Fibroblast of skin of left quadriceps (primary cell): ENCODE measurements around the gene MON1B.
"Not testable (repeated sequence)": the region's sequence is repeated elsewhere in the genome, so short reads cannot be mapped to it uniquely, and the experiment has no call there.

Experiments
- DNase-seq, 2 experiments: peaks; one replicate each; pipeline ENCODE4 v3.0.0-alpha.2; 2013; ENCODE audit warnings: low read depth in 2 of 2

MON1B gene

GRCh38 chr16:77190478-77191258, at the start of gene MON1B:
Gene MON1B, plus strand, starts transcription at chr16:77191190. Its CDS starts 296 bp downstream, at chr16:77191486.
- peak; percentile 97 for DNase-seq

- DNase-seq: no peak
Measured at GRCh38 chr16:77143364-77143763, 47.6 kb upstream of the MON1B start.

GRCh38 chr16:77148121-77148520, 42.9 kb upstream of the MON1B start:
- DNase-seq: no peak

GRCh38 chr16:77157346-77158058, 33.5 kb upstream of the MON1B start:
- DNase-seq: no peak

GRCh38 chr16:77158293-77158692, 32.7 kb upstream of the MON1B start:
- no peak for DNase-seq

DNA sequence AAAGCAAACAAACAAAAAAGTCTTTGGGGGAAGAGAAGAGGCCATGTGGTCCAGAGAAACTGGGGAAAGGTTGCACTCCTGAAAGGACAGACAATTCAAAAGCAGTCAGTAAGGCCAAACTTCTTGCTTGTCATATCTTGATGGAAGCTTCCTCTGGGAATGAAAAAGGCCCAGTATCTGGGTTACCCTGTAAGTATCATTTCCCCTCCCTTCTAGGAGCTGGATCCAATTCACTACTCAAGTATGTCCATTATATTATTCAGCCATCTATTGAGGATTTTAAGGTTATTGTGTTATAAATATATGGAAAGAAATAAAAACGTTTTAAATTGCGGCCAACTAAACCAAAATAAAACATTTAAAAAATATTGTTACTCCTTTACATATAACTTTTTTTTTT, 26.0 kb upstream of the MON1B start:
- no peak for DNase-seq

GRCh38 chr16:77165536-77166236, 25.3 kb upstream of the MON1B start:
- DNase-seq: not testable (repeated sequence)

DNA sequence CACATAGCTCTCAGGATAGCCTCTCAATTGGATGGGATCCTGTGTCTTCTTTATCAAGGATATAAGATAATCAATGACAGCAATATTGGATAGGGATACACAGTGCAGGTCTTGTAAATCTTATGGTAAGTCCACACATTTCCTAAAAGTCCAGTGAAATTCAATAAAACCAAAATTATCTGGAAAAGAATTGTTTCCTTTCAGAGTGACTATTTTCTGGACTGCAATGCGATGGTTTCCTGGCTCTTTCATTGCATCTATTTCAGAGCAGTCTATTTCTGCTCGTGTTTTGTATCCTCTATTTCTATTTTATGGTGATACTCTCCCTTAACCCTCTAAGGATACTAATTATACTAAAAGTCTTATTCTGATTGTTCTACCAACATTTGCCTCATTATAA, 24.3 kb upstream of the MON1B start:
- no peak for DNase-seq

- no peak for DNase-seq
Measured at GRCh38 chr16:77168901-77169300, 22.1 kb upstream of the MON1B start.

- no peak for DNase-seq
Measured at GRCh38 chr16:77169650-77170236, 21.2 kb upstream of the MON1B start.

- DNase-seq: no peak
Measured at GRCh38 chr16:77170805-77171204, 20.2 kb upstream of the MON1B start.

DNA sequence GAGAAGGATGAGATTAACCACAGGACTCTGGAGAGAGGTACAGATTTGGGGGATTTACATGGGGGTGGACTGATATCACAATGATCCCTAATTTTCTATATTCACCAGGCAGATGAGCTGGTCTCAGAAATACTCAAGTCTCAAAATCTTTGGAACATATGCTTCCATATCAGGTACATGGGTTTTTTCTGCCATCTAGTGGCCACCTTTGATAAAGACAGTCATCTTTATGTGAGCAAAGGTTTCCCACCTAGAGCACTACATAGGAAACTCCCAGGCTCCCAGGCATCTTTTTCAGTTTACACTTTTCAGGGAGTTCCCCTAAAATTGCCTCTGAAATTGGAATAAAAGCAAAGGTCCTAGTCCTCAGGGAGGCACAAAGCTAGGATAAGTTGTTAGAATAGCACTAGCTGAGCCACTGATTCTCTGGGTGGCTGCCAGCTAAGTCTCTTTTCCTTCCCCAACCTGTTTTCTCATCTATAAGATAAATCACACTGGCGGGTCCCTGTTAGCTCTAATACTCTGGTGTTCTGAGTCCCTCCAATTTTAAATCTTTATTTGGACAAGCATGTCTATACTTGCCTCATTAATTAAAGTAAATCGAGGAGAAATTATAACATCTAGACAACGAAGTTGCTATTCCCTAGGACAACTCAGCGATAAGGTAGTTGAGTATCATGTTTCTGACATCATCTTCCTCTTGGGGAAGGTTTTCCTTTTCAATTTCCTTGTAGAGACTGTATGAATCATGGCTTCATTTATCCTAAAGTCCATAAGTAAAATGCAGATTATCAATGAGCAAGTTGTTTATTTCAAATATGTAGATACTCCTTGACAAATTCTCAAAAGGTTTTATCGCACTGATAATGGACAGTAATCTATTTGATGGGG, 19.0 kb upstream of the MON1B start:
- DNase-seq: peak in 1 of 2 experiments; percentile 34

- no peak for DNase-seq
Measured at GRCh38 chr16:77172951-77173350, 18.0 kb upstream of the MON1B start.

DNA sequence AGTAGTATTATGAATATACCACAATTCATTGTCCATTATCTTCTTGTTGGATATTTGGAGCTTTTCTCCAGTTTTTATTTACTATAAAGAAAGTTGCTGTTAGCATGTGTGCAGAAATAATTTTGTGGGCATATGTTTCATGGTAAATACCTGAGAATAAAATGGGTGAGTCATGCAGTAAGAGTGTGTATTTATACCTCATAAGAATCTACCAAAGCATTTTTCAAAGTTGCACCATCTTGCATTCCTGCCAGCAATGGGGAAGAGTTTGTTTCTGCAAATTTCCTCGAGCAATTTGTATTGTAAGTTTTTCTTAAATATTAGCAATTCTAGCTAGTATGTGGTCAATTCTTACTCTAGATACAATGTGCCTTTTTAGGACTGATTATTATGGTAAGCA, 7.9 kb upstream of the MON1B start:
- peak in 1 of 2 experiments; percentile 12 for DNase-seq

- DNase-seq: not testable (repeated sequence)
Measured at GRCh38 chr16:77186298-77186697, 4.7 kb upstream of the MON1B start.

- DNase-seq: no peak
Measured at GRCh38 chr16:77190190-77190477, 856 bp upstream of the MON1B start.

DNA sequence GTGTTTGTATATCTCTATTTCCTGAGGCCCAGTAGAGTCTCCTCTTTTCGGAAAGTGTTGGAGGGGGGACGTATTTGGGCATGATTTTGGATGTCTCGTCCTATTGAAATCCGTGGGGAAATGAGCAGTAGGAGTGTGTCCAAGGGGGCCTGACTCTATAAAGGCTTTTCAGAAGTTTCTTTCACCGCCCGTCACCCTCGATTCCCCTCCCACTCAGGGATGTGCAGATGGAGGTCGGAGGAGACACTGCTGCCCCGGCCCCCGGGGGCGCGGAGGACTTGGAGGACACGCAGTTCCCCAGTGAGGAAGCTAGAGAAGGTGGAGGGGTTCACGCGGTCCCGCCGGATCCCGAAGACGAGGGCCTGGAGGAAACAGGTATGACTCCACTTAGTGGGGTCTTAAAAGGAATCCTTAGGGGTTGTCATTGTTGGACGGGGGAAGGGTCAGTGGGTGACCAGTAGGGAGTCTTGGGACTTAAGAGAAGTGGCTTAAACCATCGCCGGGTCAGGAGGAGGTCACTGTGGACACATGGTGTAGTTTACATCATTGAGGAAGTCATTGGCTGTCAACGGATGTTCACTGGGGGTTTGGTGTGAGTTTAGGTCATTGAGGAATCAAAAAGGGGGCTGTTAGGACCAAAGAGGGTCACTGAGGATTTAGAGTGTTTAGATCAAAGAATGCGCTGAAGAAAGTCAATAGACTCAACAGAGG, 424 bp downstream of the MON1B start:
- no peak for DNase-seq

GRCh38 chr16:77193377-77193776, 2.4 kb downstream of the MON1B start:
- DNase-seq: no peak

- DNase-seq: no peak
Measured at GRCh38 chr16:77194295-77195231, 3.6 kb downstream of the MON1B start.

GRCh38 chr16:77195411-77195810, 4.4 kb downstream of the MON1B start:
- DNase-seq: no peak
